ENCODE measurements around the gene DMXL2. TPM values are rescaled to one million over a fixed set of nuclear protein-coding genes. Genes with fewer than 3 reads are reported as not detected.

Gene DMXL2
- total RNA-seq, 1 experiment from 2014 or later, result 29.8 TPM

- no peaks in the 10 kb centered on the region for H3K36me3 ChIP-seq (ENCODE audit: low read depth)
- H3K9me3 ChIP-seq (ENCODE audit: insufficient read depth, low read depth), result no peaks in the 10 kb centered on the region
- no peaks in the 10 kb centered on the region for H3K4me1 ChIP-seq (replicated peaks; ENCODE audit: insufficient read depth)
- H3K79me2 ChIP-seq (ENCODE audit: low read depth), result no peaks in the 10 kb centered on the region
- H2AFZ ChIP-seq, result no peak overlapping the region
- intact Hi-C loops (cut with micrococcal nuclease; ENCODE audit: unreplicated experiment), result no loop called here
- TF ChIP-seq CTCF (conservative IDR thresholded peaks at IDR 0.05), result no peak
- TF ChIP-seq EZH2 (IDR thresholded peaks at IDR 0.05; ENCODE audit: low read depth), result no peak
- ChIA-PET POLR2A (ENCODE audit: unreplicated experiment) (no interaction called here), CTCF (no interaction called here)
- no peaks in the 10 kb centered on the region for H3F3A ChIP-seq (ENCODE audit: insufficient read depth, low read depth)
- H3K27me3 ChIP-seq (ENCODE audit: insufficient read depth, low read depth), result no peaks in the 10 kb centered on the region
- H3K4me2 ChIP-seq, result no peak overlapping the region
- no peaks in the 10 kb centered on the region for H3K9me2 ChIP-seq (ENCODE audit: insufficient read depth)
- H3K4me3 ChIP-seq, result no peak overlapping the region
- DNase-seq, result no peak
- H4K20me1 ChIP-seq (ENCODE audit: insufficient read depth), result no peaks in the 10 kb centered on the region
- no peak overlapping the region for H3K27ac ChIP-seq
- no TSS peak for BruUV-seq (replicated peaks)
Measured at GRCh38 chr15:51414256-51414860, 208.2 kb downstream of the DMXL2 start.

GRCh38 chr15:51405693-51406523 is 216.7 kb downstream of the DMXL2 start:
- Histone ChIP-seq H3F3A (ENCODE audit: insufficient read depth, low read depth) (no peaks in the 10 kb centered on the region), H3K27me3 (ENCODE audit: insufficient read depth, low read depth) (no peaks in the 10 kb centered on the region), H3K9me2 (ENCODE audit: insufficient read depth) (no peaks in the 10 kb centered on the region), H3K36me3 (ENCODE audit: low read depth) (no peaks in the 10 kb centered on the region), H3K4me3 (no peak overlapping the region), H2AFZ (no peak overlapping the region), H3K79me2 (ENCODE audit: low read depth) (no peaks in the 10 kb centered on the region), H3K4me1 (replicated peaks; ENCODE audit: insufficient read depth) (no peaks in the 10 kb centered on the region), H3K27ac (no peak overlapping the region), H4K20me1 (ENCODE audit: insufficient read depth) (no peaks in the 10 kb centered on the region), H3K9me3 (ENCODE audit: insufficient read depth, low read depth) (no peaks in the 10 kb centered on the region), H3K4me2 (no peak overlapping the region)
- ChIA-PET CTCF (interaction anchor here (0.6 kb wide), 2 partner anchors 332 to 371 kb away, joined by 3 to 7 read pairs; partner anchors contain the start of gene LYSMD2), POLR2A (ENCODE audit: unreplicated experiment) (no interaction called here)
- intact Hi-C loops (cut with micrococcal nuclease; ENCODE audit: unreplicated experiment), result no loop called here
- DNase-seq, result no peak
- no TSS peak for BruUV-seq (replicated peaks)
- no peak for TF ChIP-seq EZH2 (IDR thresholded peaks at IDR 0.05; ENCODE audit: low read depth)
- no peak for TF ChIP-seq CTCF (conservative IDR thresholded peaks at IDR 0.05)

GRCh38 chr15:51403946-51404695 is 218.4 kb downstream of the DMXL2 start:
- ChIA-PET CTCF (interaction anchor here (0.5 to 1.0 kb wide), 2 partner anchors 86 to 99 kb away, joined by 3 to 5 read pairs; no protein-coding TSS in a partner anchor), POLR2A (ENCODE audit: unreplicated experiment) (no interaction called here)
- H3K36me3 ChIP-seq (ENCODE audit: low read depth), result no peaks in the 10 kb centered on the region
- no peaks in the 10 kb centered on the region for H3K4me1 ChIP-seq (replicated peaks; ENCODE audit: insufficient read depth)
- no peaks in the 10 kb centered on the region for H3K79me2 ChIP-seq (ENCODE audit: low read depth)
- intact Hi-C loops (cut with micrococcal nuclease; ENCODE audit: unreplicated experiment), result loop anchor here (2.0 to 5.0 kb wide), 3 partner anchors 95 to 242 kb away; no protein-coding TSS in a partner anchor
- no peak overlapping the region for H3K27ac ChIP-seq
- TF ChIP-seq EZH2 (IDR thresholded peaks at IDR 0.05; ENCODE audit: low read depth) (no peak), CTCF (conservative IDR thresholded peaks at IDR 0.05) (no peak)
- H2AFZ ChIP-seq, result no peak overlapping the region
- no peaks in the 10 kb centered on the region for H3F3A ChIP-seq (ENCODE audit: insufficient read depth, low read depth)
- no peaks in the 10 kb centered on the region for H3K9me3 ChIP-seq (ENCODE audit: insufficient read depth, low read depth)
- no peak for DNase-seq
- H3K4me2 ChIP-seq, result no peak overlapping the region
- H3K9me2 ChIP-seq (ENCODE audit: insufficient read depth), result no peaks in the 10 kb centered on the region
- no TSS peak for BruUV-seq (replicated peaks)
- H3K27me3 ChIP-seq (ENCODE audit: insufficient read depth, low read depth), result peaks cover 4% of the 10 kb centered on the region; the same call in 1 of the 2 replicates
- no peaks in the 10 kb centered on the region for H4K20me1 ChIP-seq (ENCODE audit: insufficient read depth)
- H3K4me3 ChIP-seq, result no peak overlapping the region
